HEK293T (cell line): ENCODE measurements around the gene SUSD1.

Experiments
- ELF4 ChIP-seq: fragments of 450-650 bp; IDR thresholded peaks from 2 replicates; pipeline ENCODE4 v1.6.1; 2017; ENCODE audit warnings: antibody characterized with exemption
- FOXM1 ChIP-seq: fragments of 450-650 bp; IDR thresholded peaks from 2 replicates; pipeline ENCODE4 v1.6.1; 2017; ENCODE audit warnings: mild to moderate bottlenecking, borderline replicate concordance
- HDGF ChIP-seq: fragments of 450-650 bp; IDR thresholded peaks from 2 replicates; pipeline ENCODE4 v1.6.1; 2017; ENCODE audit warnings: antibody characterized with exemption, borderline replicate concordance
- L3MBTL2 ChIP-seq: fragments of 450-650 bp; conservative IDR thresholded peaks from 2 replicates; pipeline ENCODE4 v1.6.1; 2016; ENCODE audit warnings: mild to moderate bottlenecking

- TF ChIP-seq L3MBTL2 (no peak), HDGF (no peak), ELF4 (no peak), FOXM1 (no peak)
Observed at GRCh38 chr9:112145886-112146285, 29.2 kb downstream of the SUSD1 start.
